Type B pancreatic cell (in vitro differentiated cells): ENCODE data around the gene GOLT1B. TPM values are rescaled to one million over a fixed set of nuclear protein-coding genes. Genes with fewer than 3 reads are reported as not detected.

Source experiments
- DNase-seq: peaks from one replicate; pipeline ENCODE4 v3.0.0; 2021; ENCODE audit warnings: mixed read lengths; ENCODE audit not compliant: unreplicated experiment; ENCODE audit errors: extremely low spot score
- H3K27ac Mint-ChIP-seq: 2 replicates; pipeline ENCODE4 v1.8.0; 2021; ENCODE audit warnings: mild to moderate bottlenecking, mixed read lengths
- H3K27me3 Mint-ChIP-seq: 2 replicates; pipeline ENCODE4 v1.8.0; 2021; ENCODE audit warnings: mixed read lengths
- H3K36me3 Mint-ChIP-seq: 2 replicates; pipeline ENCODE4 v1.8.0; 2021; ENCODE audit warnings: mixed read lengths
- H3K4me1 Mint-ChIP-seq: one replicate; pipeline ENCODE4 v1.8.0; 2021; ENCODE audit warnings: mixed read lengths; ENCODE audit not compliant: unreplicated experiment
- H3K4me3 Mint-ChIP-seq: 2 replicates; pipeline ENCODE4 v1.8.0; 2021; ENCODE audit warnings: mild to moderate bottlenecking, mixed read lengths
- H3K9me3 Mint-ChIP-seq: 2 replicates; pipeline ENCODE4 v1.8.0; 2021; ENCODE audit warnings: mixed read lengths
- total RNA-seq: library from RNA; stranded (reverse); gene quantifications from 2 replicates; pipeline ENCODE4 v1.2.1, GENCODE V29; 2021; ENCODE audit warnings: low replicate concordance
- TF ChIP-seq, protein P1 (sequence below): fragments of 200-600 bp; sonication (generic); conservative IDR thresholded peaks from 2 replicates; pipeline ENCODE4 v1.5.0; 2021; ENCODE audit warnings: antibody characterized with exemption, mild to moderate bottlenecking

GOLT1B gene
- total RNA-seq, 1 donor from 2014 or later = 36.3 TPM

DNA sequence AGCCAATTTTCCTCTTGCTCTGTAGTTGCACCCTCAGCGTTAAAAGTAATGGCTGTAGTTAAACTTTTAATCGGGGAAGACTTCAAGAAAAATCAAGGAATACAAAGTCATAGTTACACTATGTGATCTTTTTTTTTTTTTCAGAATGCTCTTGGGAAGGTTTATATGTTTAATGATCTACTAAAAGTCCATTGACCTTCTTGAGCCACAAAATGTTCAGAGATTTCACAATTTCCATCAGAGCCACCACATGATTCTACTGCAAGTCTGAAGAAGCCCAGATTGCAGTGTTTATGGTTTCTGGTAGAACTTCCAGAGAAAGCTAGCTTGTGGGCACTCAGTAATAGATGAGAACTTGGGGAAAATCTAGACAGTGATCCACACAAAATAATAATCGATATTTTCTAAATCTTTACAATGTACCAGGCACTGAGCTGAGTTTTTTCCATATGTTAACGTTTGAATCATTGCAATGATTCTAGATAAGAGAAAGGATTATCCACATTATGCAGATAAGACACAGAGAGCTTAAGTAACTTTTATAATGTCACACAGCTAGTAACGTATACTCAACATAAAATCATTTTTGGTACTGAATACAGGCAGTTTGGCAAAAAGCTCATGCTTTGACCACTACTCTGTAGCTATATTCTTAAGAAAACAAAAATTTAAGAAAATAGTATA is 64.8 kb downstream of the GOLT1B start:
- Mint-ChIP-seq H3K27ac (no peak overlapping the region), H3K36me3 (peaks cover 4% of the 10 kb centered on the region), H3K4me3 (no peak overlapping the region), H3K27me3 (peaks cover 3% of the 10 kb centered on the region), H3K9me3 (no peaks in the 10 kb centered on the region), H3K4me1 (no peaks in the 10 kb centered on the region)
- TF ChIP-seq, protein P1, sequence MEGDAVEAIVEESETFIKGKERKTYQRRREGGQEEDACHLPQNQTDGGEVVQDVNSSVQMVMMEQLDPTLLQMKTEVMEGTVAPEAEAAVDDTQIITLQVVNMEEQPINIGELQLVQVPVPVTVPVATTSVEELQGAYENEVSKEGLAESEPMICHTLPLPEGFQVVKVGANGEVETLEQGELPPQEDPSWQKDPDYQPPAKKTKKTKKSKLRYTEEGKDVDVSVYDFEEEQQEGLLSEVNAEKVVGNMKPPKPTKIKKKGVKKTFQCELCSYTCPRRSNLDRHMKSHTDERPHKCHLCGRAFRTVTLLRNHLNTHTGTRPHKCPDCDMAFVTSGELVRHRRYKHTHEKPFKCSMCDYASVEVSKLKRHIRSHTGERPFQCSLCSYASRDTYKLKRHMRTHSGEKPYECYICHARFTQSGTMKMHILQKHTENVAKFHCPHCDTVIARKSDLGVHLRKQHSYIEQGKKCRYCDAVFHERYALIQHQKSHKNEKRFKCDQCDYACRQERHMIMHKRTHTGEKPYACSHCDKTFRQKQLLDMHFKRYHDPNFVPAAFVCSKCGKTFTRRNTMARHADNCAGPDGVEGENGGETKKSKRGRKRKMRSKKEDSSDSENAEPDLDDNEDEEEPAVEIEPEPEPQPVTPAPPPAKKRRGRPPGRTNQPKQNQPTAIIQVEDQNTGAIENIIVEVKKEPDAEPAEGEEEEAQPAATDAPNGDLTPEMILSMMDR = no peak
- no peak for DNase-seq

GRCh38 chr12:21566907-21567394 is 65.4 kb downstream of the GOLT1B start:
- peaks cover 3% of the 10 kb centered on the region for H3K27me3 Mint-ChIP-seq
- no peaks in the 10 kb centered on the region for H3K9me3 Mint-ChIP-seq
- TF ChIP-seq, protein P1 = no peak
- H3K4me3 Mint-ChIP-seq = no peak overlapping the region
- no peak for DNase-seq
- H3K4me1 Mint-ChIP-seq = no peaks in the 10 kb centered on the region
- peaks cover 4% of the 10 kb centered on the region for H3K36me3 Mint-ChIP-seq
- H3K27ac Mint-ChIP-seq = no peak overlapping the region

Other genes starting within 250 kb of the GOLT1B start
- gene SLCO1A2, start 166.9 kb upstream of the GOLT1B start, total RNA-seq = 0.82 and 10.7 TPM in 2 replicates
- 10.0 and 10.4 TPM in 2 replicates for gene IAPP, start 128.9 kb upstream of the GOLT1B start, total RNA-seq
- 10.9 and 34.1 TPM in 2 replicates for gene PYROXD1, start 64.1 kb upstream of the GOLT1B start, total RNA-seq
- gene RECQL, start 154 bp upstream of the GOLT1B start, total RNA-seq = 25.6 and 36.1 TPM in 2 replicates
- gene SPX, start 24.5 kb downstream of the GOLT1B start, total RNA-seq = 0.71 and 0.87 TPM in 2 replicates
- gene GYS2, start 103.1 kb downstream of the GOLT1B start, total RNA-seq = 0.26 TPM in 1 of 2 replicates, not detected in the other
- gene LDHB, start 156.1 kb downstream of the GOLT1B start, total RNA-seq = 798 and 848 TPM in 2 replicates